ENCODE results near the gene STX1A.

GRCh38 chr7:73669858-73670385 is 49.5 kb downstream of the STX1A start:
- TF ChIP-seq POLR2AphosphoS5 (IDR thresholded peaks at IDR 0.05; ENCODE audit: low read depth, low read length): no peak
- TF ChIP-seq POLR2A (IDR thresholded peaks at IDR 0.05; ENCODE audit: low read depth, low read length): no peak
- TF ChIP-seq TAF1 (IDR thresholded peaks at IDR 0.05; ENCODE audit: borderline replicate concordance, low read depth, low read length): no peak
